SKM-1 treated with dmso at 0.1 percent for 144 hours (cell line): ENCODE data around the gene PDLIM1.

ENCODE experiments used
- DNase-seq: peaks from one replicate; lab custom pipeline; 2025; ENCODE audit not compliant: unreplicated experiment; lab: John Stamatoyannopoulos, UW

The PDLIM1 gene

DNA sequence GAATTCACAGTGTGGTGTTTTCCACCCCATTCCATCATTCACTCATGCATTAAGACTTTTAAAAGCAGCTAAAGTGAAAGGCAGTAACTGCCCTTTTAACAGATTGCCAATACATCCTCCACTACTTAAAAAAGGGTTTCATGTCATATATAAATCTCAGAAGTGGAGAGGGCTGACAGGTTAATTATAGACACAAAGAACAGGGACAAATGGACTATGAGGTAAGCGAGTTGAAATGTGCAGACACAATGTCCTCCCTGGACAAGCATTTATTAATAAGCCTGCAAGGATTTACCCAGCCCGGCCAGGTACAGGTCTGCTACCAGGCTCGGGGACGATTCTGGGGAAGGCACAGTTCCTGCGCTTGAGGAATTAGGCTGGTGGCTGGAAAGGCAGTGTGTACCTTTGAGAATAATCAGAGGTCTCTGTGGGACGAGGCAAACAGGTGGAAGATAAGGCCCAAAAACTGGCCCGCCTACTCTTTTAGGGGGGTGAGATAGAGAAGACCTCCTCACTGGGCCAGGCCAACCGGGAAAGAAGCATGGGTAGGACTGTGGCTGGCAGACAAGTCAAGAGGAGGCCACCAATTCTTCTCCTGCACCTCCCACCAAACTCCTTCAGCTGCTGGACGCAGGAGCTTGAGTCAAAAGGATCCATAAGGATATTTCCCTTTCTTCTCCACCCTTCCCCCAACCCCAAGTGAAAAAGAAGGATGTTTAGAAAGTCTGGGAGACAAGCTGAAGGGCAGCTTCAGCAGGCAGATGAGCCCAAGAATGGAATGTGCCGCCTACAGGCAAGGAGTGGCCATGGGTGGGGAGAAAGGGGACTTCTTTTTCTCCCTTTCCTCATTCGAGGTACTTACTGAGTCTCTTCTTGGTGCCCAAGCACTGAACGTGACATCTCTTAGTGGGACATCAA lies 1.5 kb downstream of the PDLIM1 start:
- DNase-seq, result peak; percentile 31

DNA sequence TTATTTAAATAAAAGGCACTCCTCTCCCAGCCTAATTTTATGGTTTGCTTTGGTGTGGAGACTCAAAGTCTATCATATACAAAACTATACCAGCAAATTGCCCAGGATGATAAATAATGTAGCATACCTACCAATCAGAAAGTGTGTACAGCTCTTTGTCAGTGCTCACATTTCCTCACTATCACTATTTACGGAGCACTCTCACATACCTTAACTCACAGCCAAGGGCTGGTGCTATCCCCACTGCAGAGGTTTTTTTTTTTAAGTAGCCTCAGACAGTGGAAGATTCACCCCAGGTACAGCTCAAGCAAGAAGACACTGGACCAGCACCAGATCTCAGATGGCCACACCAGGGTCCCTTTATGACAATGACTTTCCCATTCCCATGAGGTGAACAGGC lies 2.5 kb downstream of the PDLIM1 start:
- no peak for DNase-seq

DNA sequence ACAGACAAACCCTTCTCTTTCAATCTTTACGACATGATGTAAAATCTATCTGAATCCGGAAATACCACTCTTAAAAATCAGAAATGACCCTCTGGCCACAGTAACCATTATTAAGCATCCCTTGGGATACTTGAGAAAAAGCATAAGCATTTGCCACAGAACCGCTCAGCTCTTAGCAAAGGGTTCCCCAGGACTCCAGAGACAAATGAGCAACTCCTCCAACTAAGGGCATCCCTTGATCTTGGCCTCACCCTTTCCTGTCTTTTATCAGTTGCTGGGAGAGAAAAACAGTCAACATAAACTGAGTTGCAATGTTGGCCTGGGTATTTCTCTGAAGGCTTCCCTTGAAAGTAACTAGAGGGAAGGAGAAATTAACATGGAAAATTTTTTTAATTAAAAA lies 3.5 kb downstream of the PDLIM1 start:
- DNase-seq, result no peak

DNA sequence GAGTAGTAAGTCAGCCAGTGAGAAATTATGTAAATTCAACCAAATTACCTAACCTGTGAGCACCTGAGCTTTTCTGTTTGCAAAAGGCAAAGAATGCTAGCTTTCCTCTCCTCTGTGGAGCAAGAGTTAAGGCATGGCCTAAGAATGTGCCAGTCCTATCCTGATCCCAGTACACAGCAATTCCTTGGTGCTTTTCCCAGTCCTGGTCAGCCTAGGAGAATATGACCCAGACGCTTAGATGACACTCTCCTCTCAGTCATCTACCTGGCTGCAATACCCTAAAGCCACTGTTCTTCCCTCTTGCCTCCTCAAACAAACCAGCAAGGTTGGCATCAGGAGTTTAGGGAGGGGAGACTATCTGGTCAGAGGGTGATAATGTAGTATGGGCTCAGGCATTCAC lies 4.1 kb downstream of the PDLIM1 start:
- DNase-seq, result no peak

DNA sequence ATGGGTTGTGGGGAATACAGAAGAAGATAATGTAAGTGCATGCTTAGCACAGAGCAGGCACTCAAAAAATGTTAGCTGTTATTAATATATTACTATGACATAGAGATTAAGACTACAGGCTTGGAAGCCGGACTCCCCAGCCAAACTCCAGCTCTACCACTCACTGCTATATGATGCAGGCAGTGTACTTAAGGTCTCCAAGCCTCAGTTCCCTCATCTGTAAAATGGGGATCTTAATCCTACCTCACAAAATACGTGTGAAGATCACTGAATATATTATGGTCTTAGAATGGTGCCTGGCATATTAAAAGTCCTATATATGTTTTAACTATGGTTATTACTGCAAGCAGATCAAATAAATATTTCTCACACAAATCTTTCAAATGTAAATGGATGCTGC lies 5.2 kb downstream of the PDLIM1 start:
- DNase-seq, result no peak

DNA sequence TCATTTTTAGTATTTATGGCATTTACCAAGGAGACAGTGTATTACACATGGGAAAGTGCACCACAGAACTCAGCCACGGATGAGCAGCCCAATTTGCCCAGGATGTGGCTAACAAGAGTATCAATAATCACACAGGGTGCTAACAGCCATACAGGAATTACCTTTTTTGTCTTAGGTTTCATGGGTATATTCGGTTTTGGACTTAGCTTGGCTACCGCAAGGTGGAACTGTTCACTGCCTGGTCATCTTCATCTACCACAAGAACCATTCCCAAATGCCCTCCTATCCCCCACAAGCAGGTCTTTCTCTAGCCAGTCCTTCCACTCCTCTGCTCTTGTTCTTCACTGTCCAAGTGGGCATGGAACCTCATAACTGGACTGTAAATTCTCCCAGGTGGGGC lies 6.0 kb downstream of the PDLIM1 start:
- DNase-seq, result no peak

DNA sequence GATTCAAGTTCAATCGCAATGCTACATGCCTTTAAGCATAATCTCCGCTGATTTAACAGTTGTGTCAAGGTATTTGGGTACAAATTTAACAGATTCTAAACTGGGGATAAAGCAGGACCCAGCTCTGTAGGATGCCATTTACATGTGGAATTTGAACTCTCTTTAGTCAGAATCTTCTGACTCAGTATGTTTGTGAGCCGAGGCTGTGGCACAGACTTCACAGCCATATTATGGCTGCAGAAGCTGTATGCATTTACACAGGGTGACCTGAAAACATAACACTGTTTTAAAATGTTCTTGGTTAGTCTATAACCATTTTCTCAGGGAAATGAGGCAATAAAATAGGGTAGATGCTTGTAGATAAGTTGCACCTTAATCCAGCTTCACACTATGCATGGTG lies 8.7 kb downstream of the PDLIM1 start:
- DNase-seq, result no peak

DNA sequence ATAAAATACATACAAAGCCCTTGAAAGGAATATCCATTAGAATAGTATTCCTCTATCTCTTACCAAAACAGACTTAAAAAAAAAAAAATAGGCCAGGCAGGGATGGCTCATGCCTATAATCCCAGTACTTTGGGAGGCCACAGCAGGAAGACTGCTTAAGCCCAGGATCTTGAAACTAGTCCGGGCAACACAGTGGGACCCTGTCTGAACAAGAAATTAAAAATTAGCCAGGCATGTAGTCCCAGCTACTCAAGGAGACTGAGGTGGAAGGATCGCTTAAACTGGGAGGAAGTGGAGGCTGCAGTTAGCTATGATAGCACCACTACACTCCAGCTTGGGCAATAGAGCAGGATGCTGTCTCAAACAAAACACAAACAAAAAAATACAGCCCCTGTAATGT lies 9.6 kb downstream of the PDLIM1 start:
- no peak for DNase-seq

DNA sequence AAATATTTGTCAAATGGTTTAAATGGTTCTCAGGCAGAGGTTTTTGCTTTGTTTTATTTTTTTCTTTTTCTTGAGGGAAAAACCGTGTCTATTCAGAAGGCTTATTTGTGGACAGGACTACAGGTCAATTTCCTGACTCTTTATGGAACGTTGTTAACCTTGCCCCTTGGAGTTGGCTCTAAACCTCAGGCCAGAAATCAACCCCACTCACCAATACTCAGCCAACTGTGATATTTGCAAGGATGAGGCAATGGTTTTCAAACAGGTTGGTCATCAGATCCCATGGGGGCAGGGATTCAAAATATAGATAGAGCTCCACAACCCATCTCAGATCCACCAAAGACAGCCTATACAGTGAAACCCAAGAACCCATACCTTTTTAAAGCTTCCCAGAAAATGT lies 10.2 kb downstream of the PDLIM1 start:
- no peak for DNase-seq

DNA sequence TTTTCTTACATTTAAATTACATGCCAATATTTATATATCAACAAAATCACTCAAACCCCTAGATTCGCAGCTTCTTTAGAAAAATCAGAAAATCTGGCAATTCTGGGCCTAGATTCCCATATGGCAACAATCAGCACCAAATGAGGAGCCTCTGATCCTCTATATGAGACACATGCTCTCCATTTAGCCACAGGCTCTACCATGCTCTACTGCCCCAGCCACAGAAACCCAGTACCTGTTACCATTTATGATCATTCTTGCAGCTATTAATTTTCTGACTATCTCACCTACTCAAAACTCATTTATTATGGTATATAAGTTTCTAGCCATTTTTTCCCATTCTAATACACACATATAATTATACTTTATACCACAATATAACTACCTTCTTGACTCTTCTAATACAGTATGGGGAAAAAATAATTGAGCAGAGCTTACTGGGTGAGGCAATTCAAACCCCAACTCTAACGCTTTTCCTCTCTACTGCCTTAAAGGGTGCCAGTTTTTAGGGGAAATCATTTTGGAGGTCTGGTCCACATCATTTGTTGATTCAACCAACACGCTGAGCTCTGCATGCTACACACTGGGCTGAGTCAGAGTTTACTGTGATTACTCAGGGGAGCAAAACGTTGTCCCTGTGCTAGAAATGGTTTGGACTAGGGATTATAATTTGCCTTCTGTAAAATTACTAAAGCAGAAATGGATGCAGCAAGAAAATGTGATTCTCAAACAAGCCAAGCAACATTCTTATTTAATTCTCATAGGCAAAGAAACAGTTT lies 11.6 kb downstream of the PDLIM1 start:
- no peak for DNase-seq

DNA sequence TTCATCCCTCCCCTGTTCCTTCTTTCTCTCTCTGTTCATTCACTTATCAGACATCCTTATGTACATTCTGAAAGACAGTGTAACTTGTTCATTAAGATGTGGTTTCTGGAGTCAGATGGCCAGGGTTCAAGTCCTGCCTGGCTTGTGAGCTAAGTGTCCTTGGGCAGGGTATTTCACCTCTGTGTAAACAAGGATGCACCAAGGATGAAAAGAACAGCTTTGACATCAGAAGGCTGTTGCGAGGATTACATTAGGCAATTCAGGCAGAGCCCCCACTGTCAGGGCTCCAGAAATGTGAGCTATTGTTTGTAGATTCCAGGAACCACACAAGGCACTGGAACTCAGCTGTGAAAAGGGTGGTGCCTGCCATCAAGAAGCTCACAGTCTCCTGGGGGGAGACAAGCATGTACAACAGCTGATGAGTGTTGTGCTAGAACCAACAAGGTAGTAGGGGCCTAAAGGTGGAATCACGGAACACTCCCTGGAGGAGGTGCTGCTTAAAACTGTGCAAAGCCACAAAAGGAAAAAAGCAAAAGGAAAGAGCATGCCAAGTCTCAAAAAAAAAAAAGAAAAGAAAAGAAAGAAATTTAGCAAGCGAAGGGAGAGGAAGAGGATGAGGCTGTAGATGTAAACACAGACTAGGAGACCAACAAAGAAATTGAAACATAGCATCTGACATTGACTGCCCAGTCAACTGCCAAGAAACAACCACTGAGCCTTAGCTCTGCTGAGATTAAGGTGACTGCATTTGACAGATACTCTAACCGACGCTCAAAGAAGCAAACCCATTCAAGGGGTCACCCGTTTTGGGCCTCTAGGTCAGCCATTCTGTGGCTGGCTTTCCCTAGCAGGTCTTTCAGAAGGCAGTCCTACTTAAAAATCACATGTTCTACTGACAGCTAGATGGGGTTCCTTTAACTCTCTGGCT lies 12.5 kb downstream of the PDLIM1 start:
- DNase-seq, result no peak

DNA sequence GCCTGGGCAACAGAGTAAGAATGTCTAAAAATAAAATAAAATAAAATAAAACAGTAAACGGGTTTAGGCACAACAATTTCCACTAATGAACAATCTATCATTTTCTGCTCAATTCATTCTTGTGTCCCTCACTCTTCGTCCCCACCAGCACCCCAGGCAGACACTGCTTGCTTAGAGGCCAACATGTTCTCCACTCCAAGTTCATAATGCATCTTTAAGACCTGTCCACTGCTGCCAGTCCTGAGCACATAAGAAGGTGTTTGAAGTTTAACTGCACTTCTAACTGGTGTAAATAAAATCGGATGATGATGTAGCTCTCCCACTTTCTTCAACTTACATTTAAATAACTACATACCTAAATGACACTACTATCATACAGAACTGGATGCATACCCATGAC lies 13.2 kb downstream of the PDLIM1 start:
- DNase-seq, result no peak

DNA sequence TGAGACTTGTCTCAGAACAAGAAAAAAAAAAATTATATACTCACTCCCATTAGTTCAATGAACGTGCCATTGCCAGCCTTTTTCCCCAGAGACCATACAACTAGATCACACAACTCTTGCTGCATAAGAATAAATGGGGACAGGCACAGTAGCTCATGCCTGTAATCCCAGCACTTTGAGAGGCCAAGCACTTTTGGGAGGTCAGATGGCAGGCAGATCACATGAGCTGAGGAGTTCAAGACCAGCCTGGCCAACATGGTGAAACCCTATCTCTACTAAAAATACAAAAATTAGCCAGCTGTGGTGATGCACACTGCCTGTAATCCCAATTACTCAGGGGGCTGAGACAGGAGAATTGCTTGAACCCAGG lies 13.6 kb downstream of the PDLIM1 start:
- no peak for DNase-seq

DNA sequence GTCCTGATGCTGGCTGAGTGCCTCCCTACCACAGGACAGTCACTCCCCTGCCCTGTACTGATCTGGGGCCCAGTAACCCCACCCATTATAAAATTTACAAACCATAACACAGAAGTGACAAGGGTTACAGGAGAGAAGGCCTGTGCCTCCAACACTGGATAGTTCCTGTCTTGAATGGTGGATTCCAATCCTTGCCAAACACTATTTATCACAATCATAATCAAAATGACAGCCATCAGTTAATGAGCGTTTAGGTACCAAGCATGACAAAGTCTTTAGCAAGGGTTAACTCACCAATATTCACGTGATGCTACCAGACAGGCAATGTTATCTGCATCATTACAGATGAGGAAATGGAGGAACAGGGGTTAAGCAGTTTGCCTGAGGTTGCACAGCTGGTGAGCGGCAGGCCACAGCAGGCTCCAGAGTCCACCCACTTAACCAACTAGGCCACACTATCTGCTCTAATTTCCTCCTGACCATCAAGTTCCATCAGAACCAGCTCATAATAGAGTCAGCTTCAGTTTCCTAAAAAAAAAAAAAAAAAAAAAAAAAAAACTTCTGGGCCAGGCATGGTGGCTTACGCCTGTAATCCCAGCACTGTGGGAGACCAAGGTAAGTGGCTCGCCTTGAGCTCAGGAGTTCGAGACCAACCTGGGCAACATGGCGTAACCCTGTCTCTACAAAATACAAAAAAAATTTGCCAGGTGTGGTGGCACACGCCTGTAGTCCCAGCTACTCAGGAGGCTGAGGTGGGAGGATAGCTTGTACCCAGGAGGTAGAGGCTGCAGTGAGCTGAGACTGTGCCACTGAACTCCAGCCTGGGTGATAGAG lies 14.2 kb downstream of the PDLIM1 start:
- no peak for DNase-seq

DNA sequence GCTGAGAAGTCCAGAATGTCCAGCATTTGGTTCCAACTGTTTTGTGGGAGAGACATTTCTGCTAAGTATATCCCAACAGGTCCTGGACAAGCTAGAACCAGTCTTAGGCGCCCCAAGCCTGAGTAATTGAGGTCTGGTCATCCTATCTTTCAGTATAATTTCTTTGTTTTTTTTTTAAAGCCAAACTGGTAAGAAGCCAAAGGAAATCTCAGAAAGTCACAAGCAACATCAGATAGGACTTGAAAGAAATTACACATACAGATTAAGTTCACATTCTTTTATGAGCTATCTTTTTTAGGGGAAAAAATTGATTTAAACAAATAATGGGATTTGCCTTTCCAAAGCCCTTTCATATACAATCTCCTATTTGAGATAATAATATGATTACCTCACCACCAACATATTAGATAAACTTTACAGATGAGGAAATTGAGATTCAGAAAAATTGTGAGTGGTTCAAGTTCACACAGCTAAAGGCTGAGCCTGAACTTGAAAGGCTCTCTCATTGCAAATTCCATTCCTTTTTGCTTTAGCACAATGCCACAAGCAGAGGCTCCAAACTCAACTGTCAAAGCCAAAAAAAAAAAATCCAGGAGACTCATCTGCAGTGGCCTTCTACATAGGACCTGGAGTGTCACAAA lies 15.0 kb downstream of the PDLIM1 start:
- DNase-seq, result no peak

DNA sequence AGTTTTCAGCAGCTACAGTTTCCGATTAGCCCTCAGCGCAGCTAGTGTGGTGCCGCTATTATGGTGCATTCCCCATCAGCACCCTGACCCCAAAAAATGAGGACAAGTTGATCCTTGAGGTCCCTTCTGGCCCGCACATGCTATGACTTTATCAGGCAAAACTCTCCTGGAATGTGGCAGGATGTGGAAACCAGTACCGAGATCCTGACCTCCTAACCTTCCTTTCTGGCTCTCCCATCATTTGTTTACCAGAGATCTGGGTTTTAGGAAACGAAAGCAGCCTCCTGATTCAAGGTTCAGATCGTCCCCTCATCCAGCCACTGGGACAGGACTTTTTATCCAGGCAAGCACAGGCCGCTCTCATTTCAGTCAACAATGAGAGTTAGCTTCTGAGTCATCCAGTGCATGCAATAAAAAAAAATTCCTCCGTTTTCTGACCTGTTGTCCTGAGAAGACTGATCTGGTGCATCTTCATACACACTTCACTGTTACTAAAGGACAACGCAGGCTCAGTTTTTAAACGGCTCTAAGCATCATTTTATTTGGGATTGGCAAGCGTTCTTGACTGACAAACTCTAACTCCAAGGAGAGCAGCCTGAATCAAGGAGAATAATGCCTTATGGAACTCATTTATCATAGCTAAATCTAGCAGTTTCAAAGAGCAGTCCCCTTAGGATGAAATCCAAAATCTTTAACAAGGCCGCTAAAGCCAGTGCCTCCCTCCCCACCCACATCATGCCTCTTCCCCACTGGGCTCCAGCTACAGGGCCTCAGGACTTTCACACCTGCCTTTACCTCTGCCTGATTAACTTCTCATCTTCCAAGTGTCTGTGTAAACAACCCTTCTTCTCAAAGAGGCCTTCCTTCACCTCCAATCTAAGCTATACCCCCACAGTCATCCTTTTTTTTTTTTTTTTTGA lies 17.1 kb downstream of the PDLIM1 start:
- no peak for DNase-seq

DNA sequence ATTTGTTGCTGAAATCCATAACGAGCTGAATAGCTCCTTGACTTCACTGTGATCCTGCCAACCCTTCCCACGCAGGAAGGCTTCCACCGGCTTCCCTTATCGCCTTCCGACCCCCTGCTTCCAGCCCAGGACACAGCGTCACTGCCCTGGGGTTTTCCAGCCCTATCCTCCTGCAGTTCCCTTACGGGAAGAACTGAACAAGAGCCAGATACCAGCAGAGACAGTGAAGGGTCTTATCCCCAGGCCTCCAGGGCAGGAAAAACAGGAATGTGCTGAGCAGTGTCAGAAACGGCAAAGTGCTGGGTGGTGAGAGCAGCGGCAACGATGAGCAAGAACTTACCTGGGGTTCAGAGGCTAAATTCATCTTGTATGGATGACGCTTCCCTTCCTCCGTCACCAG lies 22.4 kb downstream of the PDLIM1 start:
- no peak for DNase-seq

DNA sequence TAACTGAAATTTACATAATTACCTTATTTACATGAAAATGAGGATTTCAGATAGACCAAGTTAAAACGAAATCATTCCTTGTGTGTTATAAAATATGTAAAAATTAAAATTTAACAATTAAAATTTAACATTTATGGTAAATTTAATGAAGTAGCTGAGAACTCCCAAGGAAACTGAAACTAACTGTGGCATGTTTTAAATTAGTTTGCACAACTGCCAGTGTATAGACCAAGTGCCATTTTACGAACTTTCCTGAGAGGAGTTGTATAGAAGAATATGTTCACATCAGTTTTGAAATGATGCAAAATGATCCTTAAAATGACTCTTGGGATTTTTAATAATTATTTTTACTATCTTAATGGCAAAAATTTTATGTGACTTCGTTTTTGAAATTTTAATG lies 23.6 kb downstream of the PDLIM1 start:
- DNase-seq, result no peak

DNA sequence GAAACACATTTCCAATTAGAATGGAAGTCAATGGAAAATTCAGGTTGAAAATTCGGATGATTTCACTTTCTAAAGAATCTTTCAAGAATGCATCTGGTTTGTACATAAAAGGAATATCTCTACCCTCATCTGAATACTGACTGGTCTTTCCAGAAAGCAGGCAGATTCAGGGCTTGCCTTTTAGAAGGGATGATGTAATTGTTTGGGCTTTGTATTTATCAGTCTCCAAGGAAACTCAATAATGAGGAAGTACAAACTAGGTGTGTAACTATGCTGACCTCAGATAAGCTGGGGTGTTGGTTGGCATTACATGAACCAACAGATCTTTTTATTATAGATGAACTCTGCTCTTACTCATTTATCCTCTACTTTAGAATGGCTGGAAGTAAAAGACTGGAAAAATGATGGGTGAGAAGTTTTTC lies 24.1 kb downstream of the PDLIM1 start:
- DNase-seq, result peak; percentile 80
